Measurements from ENCODE around the gene VCL. TPM values are rescaled to one million over a fixed set of nuclear protein-coding genes. Genes with fewer than 3 reads are reported as not detected.
A peak's percentile ranks its signal among the peaks of the same experiment; 100 is the strongest.

VCL gene
- total and polyA plus RNA-seq, 12 donors = 117 to 369 (median 237) TPM

DNA sequence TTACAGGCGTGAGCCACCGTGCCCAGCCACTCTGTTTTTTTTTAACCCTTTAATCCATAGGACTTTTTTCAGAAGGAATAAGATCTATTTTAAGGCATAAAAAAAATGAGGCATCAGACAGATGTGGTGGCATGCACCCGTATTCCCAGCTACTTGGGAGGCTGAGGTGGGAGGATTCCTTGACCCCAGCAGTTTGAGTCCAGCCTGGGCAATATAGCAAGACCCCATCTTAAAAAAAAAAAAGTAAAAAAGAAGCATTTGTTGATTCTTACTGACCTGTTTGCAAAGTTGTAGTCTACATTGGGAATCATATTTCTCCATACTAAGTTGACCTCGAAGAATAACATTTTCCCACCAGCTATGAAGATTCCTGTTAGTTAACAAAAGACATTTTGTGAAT lies 38.6 kb downstream of the VCL start:
- H3K27ac ChIP-seq = peak overlapping the region in 2 of 10 donors; percentile 21 to 54
- DNase-seq (no peak), ATAC-seq (no peak)
- intact Hi-C loops (cut with DNase I) = no loop called here
- 85 to 89% methylated on average over 4 of the region's 4 CpGs for WGBS, 2 donors
- H3K27me3 ChIP-seq = no peaks in the 10 kb centered on the region
- H3K4me3 ChIP-seq = no peak overlapping the region
- no peaks in the 10 kb centered on the region for H3K9me3 ChIP-seq
- peaks cover 0 to 21% (median 0%) of the 10 kb centered on the region in 9 donors for H3K36me3 ChIP-seq
- peaks cover 8 to 81% (median 75%) of the 10 kb centered on the region in 9 donors for H3K4me1 ChIP-seq
- TF ChIP-seq, protein P1, sequence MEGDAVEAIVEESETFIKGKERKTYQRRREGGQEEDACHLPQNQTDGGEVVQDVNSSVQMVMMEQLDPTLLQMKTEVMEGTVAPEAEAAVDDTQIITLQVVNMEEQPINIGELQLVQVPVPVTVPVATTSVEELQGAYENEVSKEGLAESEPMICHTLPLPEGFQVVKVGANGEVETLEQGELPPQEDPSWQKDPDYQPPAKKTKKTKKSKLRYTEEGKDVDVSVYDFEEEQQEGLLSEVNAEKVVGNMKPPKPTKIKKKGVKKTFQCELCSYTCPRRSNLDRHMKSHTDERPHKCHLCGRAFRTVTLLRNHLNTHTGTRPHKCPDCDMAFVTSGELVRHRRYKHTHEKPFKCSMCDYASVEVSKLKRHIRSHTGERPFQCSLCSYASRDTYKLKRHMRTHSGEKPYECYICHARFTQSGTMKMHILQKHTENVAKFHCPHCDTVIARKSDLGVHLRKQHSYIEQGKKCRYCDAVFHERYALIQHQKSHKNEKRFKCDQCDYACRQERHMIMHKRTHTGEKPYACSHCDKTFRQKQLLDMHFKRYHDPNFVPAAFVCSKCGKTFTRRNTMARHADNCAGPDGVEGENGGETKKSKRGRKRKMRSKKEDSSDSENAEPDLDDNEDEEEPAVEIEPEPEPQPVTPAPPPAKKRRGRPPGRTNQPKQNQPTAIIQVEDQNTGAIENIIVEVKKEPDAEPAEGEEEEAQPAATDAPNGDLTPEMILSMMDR (IDR thresholded peaks at IDR 0.05) = no peak

DNA sequence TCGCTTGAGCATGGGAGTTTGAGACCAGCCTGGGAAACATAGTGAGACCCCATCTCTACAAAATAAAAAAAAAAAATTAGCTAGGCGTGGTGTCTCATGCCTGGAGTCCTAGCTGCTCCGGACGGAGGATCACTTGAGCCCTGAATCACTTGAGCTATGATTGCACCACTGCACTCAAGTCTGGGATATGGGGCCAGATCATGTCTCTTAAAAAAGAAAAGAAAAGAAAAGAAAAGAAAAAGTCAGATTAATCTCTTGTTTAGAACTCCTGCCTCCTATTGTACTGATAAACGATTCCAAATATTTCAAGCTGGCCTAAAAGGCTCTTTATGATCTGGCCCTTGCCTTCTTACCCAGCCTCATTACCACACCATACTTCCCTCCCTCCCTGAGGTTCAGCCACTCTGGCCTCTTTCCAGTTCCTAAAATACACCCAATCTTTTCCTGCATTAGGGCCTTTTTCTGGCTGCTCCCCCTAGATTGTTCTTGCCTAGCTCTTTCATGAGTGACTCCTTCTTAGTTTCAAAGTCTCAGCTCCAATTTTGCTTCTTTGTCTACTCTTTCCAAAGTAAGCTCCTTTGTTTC lies 41.7 kb downstream of the VCL start:
- no peaks in the 10 kb centered on the region for H3K9me3 ChIP-seq
- TF ChIP-seq, protein P1 (IDR thresholded peaks at IDR 0.05) = no peak
- no peaks in the 10 kb centered on the region for H3K27me3 ChIP-seq
- peak in 1 of 2 donors; percentile 62 for DNase-seq
- peak overlapping the region; percentile 36 to 83 (median 57) for H3K27ac ChIP-seq
- intact Hi-C loops (cut with DNase I) = loop anchor here in 3 of 10 donors (5.0 kb wide), 2 partner anchors 37 to 42 kb away; partner anchors contain the start of gene VCL (in 1 of the 3)
- peaks cover 8 to 59% (median 55%) of the 10 kb centered on the region in 9 donors for H3K4me1 ChIP-seq
- WGBS, 2 donors = 28 to 38% methylated on average over 5 of the region's 5 CpGs
- H3K36me3 ChIP-seq = peaks cover 0 to 40% (median 5%) of the 10 kb centered on the region in 9 donors
- no peak overlapping the region for H3K4me3 ChIP-seq
- peak; percentile 48 to 90 (median 84) for ATAC-seq

DNA sequence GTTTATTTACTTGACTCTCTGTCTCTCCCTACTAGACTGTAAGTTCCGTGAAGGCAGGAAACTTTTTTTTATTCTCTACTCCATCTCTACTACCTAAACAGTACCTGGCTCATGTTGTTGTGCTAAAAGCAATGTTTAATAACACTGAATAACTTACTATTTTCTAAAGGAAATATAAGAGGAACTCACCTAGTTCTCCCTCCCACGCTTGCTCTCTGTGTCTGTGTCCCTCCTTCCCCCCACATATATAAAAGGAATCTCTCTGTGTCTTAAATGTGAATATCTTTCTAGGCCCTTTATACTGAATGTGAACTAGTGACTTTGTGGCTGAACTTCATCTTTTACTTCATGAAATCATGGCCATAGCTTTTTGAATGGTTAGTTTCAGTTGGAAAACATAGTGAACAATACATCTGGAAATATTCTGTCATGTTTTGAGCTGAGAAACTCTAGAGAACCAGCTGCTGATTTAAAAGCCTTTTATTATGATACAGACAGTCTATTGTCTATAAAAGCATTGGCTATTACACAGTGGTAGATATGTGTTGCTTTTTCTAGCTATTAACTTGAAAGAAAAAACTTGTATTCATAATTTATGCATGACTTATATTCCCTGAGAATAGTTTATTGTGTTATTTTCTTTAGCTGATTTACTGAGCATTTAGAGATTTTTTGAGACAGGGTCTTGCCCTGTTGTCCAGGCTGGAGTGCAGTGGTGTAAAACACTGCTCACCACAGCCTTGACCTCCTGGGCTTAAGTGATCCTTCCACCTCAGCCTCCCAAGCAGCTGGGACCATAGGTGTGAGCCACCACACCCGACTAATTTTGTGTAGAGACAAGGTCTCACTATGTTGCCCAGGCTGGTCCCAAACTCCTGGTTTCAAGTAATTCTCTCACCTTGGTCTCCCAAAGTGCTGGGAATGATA lies 42.5 kb downstream of the VCL start:
- no peak for DNase-seq
- intact Hi-C loops (cut with DNase I) = loop anchor here in 3 of 10 donors (5.0 kb wide), 2 partner anchors 38 to 43 kb away; partner anchors contain the start of gene VCL (in 1 of the 3)
- Histone ChIP-seq H3K9me3 (no peaks in the 10 kb centered on the region), H3K27me3 (no peaks in the 10 kb centered on the region), H3K4me3 (no peak overlapping the region), H3K27ac (peak overlapping the region; percentile 36 to 83 (median 57)), H3K4me1 (peaks cover 8 to 58% (median 46%) of the 10 kb centered on the region in 9 donors), H3K36me3 (peaks cover 0 to 48% (median 5%) of the 10 kb centered on the region in 9 donors)
- WGBS, 2 donors = 41 to 65% methylated on average over 3 of the region's 3 CpGs
- TF ChIP-seq, protein P1 (IDR thresholded peaks at IDR 0.05) = no peak
- ATAC-seq = peak in 2 of 8 donors; percentile 8 to 14

DNA sequence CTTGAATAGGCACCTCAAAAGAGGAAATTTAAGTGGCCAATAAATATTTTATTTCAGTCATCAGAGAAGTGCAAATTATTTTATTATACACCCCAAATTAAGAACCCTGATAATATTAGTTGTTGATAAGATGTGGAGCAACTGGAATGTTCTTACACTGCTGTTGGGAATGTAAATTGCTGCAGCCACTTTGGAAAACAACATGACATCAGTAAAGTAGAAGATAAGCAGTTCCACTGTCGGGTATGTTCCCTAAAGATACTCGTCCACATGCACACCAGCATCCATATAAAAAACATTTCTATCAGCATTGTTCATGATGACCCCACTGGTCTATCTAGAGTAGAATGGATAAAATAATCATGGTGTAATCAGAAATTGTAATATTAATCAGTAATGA lies 46.5 kb downstream of the VCL start:
- intact Hi-C loops (cut with DNase I) = loop anchor here in 3 of 10 donors (5.0 kb wide), 2 partner anchors 42 to 47 kb away; partner anchors contain the start of gene VCL (in 1 of the 3)
- peaks cover 0 to 44% (median 5%) of the 10 kb centered on the region in 9 donors for H3K36me3 ChIP-seq
- DNase-seq (no peak), ATAC-seq (peak in 1 of 8 donors; percentile 54)
- TF ChIP-seq, protein P1 (IDR thresholded peaks at IDR 0.05) = no peak
- no peak overlapping the region for H3K4me3 ChIP-seq
- no peaks in the 10 kb centered on the region for H3K9me3 ChIP-seq
- no peaks in the 10 kb centered on the region for H3K27me3 ChIP-seq
- H3K27ac ChIP-seq = peak overlapping the region in 3 of 10 donors; percentile 15 to 47 (median 19)
- peaks cover 5 to 72% (median 52%) of the 10 kb centered on the region in 9 donors for H3K4me1 ChIP-seq
- WGBS, 2 donors = 40 to 52% methylated on average over 2 of the region's 2 CpGs
